GM23338 (cell line): Measurements from ENCODE around the gene PITRM1. TPM values are rescaled to one million over a fixed set of nuclear protein-coding genes. Genes with fewer than 3 reads are reported as not detected.

Source experiments
- ATAC-seq: fragments of 200-7000 bp; cut with Tn5 transposase; 3 replicates; pipeline ENCODE4 v1.9.1; 2020
- DNase-seq: peaks from one replicate; pipeline ENCODE4 v3.0.0-alpha.2; 2015; ENCODE audit warnings: low spot score
- H2AFZ ChIP-seq: fragments of 200-600 bp; sonication (generic); 2 replicates; pipeline ENCODE4 v1.8.0; 2016; ENCODE audit warnings: antibody characterized with exemption, mild to moderate bottlenecking, moderate library complexity
- H3F3A ChIP-seq: fragments of 200-600 bp; sonication (generic); replicated peaks from 2 replicates; pipeline ENCODE4 v1.8.0; 2017; ENCODE audit warnings: antibody characterized with exemption, mixed run types, low read depth
- H3K27ac ChIP-seq: fragments of 200-600 bp; sonication (generic); 2 replicates; pipeline ENCODE4 v1.6.1; 2016; ENCODE audit warnings: low read depth
- H3K27me3 ChIP-seq: fragments of 200-600 bp; sonication (generic); 2 replicates; pipeline ENCODE4 v1.8.0; 2016; ENCODE audit warnings: mild to moderate bottlenecking, mixed run types, moderate library complexity; ENCODE audit not compliant: insufficient read depth
- H3K36me3 ChIP-seq: fragments of 200-600 bp; sonication (generic); 2 replicates; pipeline ENCODE4 v1.8.0; 2016; ENCODE audit warnings: mild to moderate bottlenecking; ENCODE audit not compliant: insufficient read depth
- H3K4me1 ChIP-seq: fragments of 200-600 bp; sonication (generic); 2 replicates; pipeline ENCODE4 v1.8.0; 2016; ENCODE audit warnings: mild to moderate bottlenecking, moderate library complexity; ENCODE audit not compliant: insufficient read depth
- H3K4me2 ChIP-seq: fragments of 200-600 bp; sonication (generic); 2 replicates; pipeline ENCODE4 v1.7.1; 2017; ENCODE audit warnings: mixed run types
- H3K4me3 ChIP-seq: fragments of 200-600 bp; sonication (generic); 2 replicates; pipeline ENCODE4 v1.6.1; 2016; ENCODE audit warnings: mixed run types
- H3K79me2 ChIP-seq: fragments of 200-600 bp; sonication (generic); replicated peaks from 2 replicates; pipeline ENCODE4 v1.8.0; 2017; ENCODE audit warnings: mild to moderate bottlenecking; ENCODE audit not compliant: insufficient read depth
- H3K9me2 ChIP-seq: fragments of 200-600 bp; sonication (generic); 2 replicates; pipeline ENCODE4 v1.8.0; 2017; ENCODE audit not compliant: insufficient read depth
- H4K20me1 ChIP-seq: fragments of 200-600 bp; sonication (generic); replicated peaks from 2 replicates; pipeline ENCODE4 v1.8.0; 2017; ENCODE audit warnings: mild to moderate bottlenecking; ENCODE audit not compliant: insufficient read depth
- H3K27ac Mint-ChIP-seq: 2 replicates; pipeline ENCODE4 v1.8.0; 2020; ENCODE audit warnings: inconsistent platforms, mild to moderate bottlenecking, moderate library complexity, mixed read lengths
- H3K27me3 Mint-ChIP-seq: 3 replicates; pipeline ENCODE4 v1.8.0; 2022; ENCODE audit warnings: low read depth, mild to moderate bottlenecking, moderate library complexity, mixed read lengths, inconsistent platforms; ENCODE audit not compliant: insufficient read depth, poor library complexity
- H3K36me3 Mint-ChIP-seq: 3 replicates; pipeline ENCODE4 v1.8.0; 2021; ENCODE audit warnings: low read depth, mild to moderate bottlenecking, inconsistent platforms, moderate library complexity, mixed read lengths
- H3K4me1 Mint-ChIP-seq: 3 replicates; pipeline ENCODE4 v1.8.0; 2020; ENCODE audit warnings: mild to moderate bottlenecking, inconsistent platforms, mixed read lengths
- H3K4me3 Mint-ChIP-seq: 3 replicates; pipeline ENCODE4 v1.8.0; 2021; ENCODE audit warnings: moderate library complexity, mild to moderate bottlenecking, inconsistent platforms, mixed read lengths
- H3K9me3 Mint-ChIP-seq: 3 replicates; pipeline ENCODE4 v1.8.0; 2020; ENCODE audit warnings: moderate library complexity, mild to moderate bottlenecking, inconsistent platforms, mixed read lengths
- CREB1 ChIP-seq: fragments of 250-450 bp; sonication (Bioruptor Pico); IDR thresholded peaks from 2 replicates; pipeline ENCODE4 v1.5.0; 2020; ENCODE audit warnings: low read depth, mild to moderate bottlenecking, moderate library complexity
- EZH2phosphoT487 ChIP-seq: fragments of 200-600 bp; sonication (generic); IDR thresholded peaks from one replicate; pipeline ENCODE4 v1.8.1; 2018; ENCODE audit warnings: antibody characterized with exemption; ENCODE audit not compliant: unreplicated experiment
- JUNB ChIP-seq: IDR thresholded peaks from one replicate; pipeline ENCODE4 v1.6.1; 2016; ENCODE audit warnings: antibody characterized with exemption; ENCODE audit not compliant: unreplicated experiment
- NANOG ChIP-seq: IDR thresholded peaks from 2 replicates; pipeline ENCODE4 v1.6.1; 2016; ENCODE audit warnings: antibody characterized with exemption, borderline replicate concordance
- STAT1 ChIP-seq: IDR thresholded peaks from one replicate; pipeline ENCODE4 v1.6.1; 2016; ENCODE audit warnings: antibody characterized with exemption; ENCODE audit not compliant: unreplicated experiment
- ZNF114 ChIP-seq: fragments of 250-450 bp; sonication (Bioruptor Pico); IDR thresholded peaks from 2 replicates; pipeline ENCODE4 v1.5.0; 2020; ENCODE audit warnings: mild to moderate bottlenecking, moderate library complexity
- ZNF462 ChIP-seq: fragments of 250-450 bp; sonication (Bioruptor Pico); IDR thresholded peaks from 2 replicates; pipeline ENCODE4 v1.5.0; 2020; ENCODE audit warnings: mild to moderate bottlenecking, moderate library complexity
- polyA plus RNA-seq: library from polyadenylated mRNA; unstranded; fragments of >200 nt; fragmentation: Nextera tagmentation; extraction: Ambion mirVana; gene quantifications from 2 replicates; pipeline ENCODE4 v1.2.1, GENCODE V29; 2016
- total RNA-seq: library from RNA; depleted of rRNA; stranded (reverse); fragments of >200 nt; shearing (Covaris generic); gene quantifications from 2 replicates; pipeline ENCODE4 v1.2.3, GENCODE V29; 2014
- TF ChIP-seq, protein P1 (sequence below), 2 experiments: fragments of 200-600 bp in 1 of 2; sonication (generic) in 1 of 2; conservative IDR thresholded peaks; 2 replicates each; pipeline versions ENCODE4 v1.5.1 to v1.6.1; 2016 to 2017; ENCODE audit warnings: antibody characterized with exemption in 2 of 2, low read depth in 2 of 2, mild to moderate bottlenecking in 2 of 2, moderate library complexity in 1 of 2
- TF ChIP-seq, protein P2 (sequence below): IDR thresholded peaks from one replicate; pipeline ENCODE4 v1.6.1; 2018; ENCODE audit warnings: antibody characterized with exemption; ENCODE audit not compliant: unreplicated experiment

PITRM1 gene
- total and polyA plus RNA-seq, 2 experiments from 2014 or later, result 29.0 to 33.0 TPM

DNA sequence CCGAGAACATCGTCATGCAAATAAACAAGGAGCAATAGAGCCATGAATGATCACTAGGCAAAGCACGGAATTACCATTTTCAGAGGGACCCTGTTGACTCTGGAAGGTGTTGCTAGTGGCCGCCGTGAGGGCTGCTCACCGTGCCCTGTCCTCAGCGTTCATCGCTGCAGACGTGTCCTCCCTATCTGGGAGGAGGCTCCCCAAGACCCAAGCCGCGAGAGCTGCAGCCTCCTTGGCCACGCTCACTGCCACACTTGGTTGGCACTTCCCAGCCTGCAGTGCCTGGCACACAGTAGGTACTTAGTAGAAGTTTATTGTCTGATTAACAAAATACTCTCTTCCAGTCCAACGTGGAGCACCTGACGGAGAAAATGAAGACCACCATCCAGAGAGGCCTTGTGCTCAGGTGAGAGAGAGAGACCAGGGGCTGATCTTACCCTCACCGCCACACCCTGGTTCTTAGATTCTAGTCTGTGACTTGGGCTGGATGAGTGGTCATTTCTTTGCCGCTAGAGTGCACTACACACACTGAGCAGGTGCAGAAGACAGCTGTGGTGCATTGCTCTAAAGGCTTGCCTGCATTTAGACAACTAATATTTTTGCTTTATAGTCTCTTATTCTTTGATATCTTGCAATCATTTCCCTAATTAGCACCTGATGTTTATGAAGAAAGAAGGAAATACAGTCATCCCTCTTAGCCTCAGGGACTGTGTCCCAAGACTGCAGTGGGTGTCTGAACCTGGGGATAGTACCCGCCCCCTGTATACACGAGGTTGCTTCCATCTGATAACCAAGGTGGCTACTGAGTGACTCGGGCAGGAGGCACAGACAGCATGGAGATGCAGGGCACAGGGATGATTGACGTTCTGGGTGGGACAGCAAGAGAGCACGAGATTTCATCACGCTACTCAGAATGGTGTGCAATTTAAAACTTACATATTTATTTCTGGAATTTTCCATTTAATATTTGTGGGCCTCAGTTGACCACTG is 40.3 kb downstream of the PITRM1 start:
- Histone ChIP-seq H3K79me2 (no peaks in the 10 kb centered on the region), H4K20me1 (peaks cover 11% of the 10 kb centered on the region), H3K27ac (no peak overlapping the region), H3K4me3 (no peak overlapping the region), H3K4me2 (no peak overlapping the region), H3K36me3 (peaks cover 43% of the 10 kb centered on the region), H3K27me3 (no peaks in the 10 kb centered on the region), H3K9me2 (no peaks in the 10 kb centered on the region), H3F3A (no peaks in the 10 kb centered on the region; the same call in 1 of the 2 replicates), H2AFZ (no peak overlapping the region), H3K4me1 (no peaks in the 10 kb centered on the region)
- Mint-ChIP-seq H3K9me3 (no peaks in the 10 kb centered on the region), H3K27me3 (peaks cover 10% of the 10 kb centered on the region), H3K4me1 (no peaks in the 10 kb centered on the region), H3K4me3 (no peak overlapping the region), H3K27ac (peak overlapping the region; percentile 36; the same call in 1 of the 2 replicates), H3K36me3 (peaks cover 83% of the 10 kb centered on the region)
- TF ChIP-seq JUNB (no peak), EZH2phosphoT487 (no peak), CREB1 (CRISPR knock-in tag) (no peak), ZNF114 (no peak), NANOG (no peak), STAT1 (no peak), ZNF462 (CRISPR knock-in tag) (no peak)
- TF ChIP-seq, protein P1, sequence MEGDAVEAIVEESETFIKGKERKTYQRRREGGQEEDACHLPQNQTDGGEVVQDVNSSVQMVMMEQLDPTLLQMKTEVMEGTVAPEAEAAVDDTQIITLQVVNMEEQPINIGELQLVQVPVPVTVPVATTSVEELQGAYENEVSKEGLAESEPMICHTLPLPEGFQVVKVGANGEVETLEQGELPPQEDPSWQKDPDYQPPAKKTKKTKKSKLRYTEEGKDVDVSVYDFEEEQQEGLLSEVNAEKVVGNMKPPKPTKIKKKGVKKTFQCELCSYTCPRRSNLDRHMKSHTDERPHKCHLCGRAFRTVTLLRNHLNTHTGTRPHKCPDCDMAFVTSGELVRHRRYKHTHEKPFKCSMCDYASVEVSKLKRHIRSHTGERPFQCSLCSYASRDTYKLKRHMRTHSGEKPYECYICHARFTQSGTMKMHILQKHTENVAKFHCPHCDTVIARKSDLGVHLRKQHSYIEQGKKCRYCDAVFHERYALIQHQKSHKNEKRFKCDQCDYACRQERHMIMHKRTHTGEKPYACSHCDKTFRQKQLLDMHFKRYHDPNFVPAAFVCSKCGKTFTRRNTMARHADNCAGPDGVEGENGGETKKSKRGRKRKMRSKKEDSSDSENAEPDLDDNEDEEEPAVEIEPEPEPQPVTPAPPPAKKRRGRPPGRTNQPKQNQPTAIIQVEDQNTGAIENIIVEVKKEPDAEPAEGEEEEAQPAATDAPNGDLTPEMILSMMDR (conservative IDR thresholded peaks at IDR 0.05; ENCODE audit: low read depth in 2 of 2), result no peak
- TF ChIP-seq, protein P2, sequence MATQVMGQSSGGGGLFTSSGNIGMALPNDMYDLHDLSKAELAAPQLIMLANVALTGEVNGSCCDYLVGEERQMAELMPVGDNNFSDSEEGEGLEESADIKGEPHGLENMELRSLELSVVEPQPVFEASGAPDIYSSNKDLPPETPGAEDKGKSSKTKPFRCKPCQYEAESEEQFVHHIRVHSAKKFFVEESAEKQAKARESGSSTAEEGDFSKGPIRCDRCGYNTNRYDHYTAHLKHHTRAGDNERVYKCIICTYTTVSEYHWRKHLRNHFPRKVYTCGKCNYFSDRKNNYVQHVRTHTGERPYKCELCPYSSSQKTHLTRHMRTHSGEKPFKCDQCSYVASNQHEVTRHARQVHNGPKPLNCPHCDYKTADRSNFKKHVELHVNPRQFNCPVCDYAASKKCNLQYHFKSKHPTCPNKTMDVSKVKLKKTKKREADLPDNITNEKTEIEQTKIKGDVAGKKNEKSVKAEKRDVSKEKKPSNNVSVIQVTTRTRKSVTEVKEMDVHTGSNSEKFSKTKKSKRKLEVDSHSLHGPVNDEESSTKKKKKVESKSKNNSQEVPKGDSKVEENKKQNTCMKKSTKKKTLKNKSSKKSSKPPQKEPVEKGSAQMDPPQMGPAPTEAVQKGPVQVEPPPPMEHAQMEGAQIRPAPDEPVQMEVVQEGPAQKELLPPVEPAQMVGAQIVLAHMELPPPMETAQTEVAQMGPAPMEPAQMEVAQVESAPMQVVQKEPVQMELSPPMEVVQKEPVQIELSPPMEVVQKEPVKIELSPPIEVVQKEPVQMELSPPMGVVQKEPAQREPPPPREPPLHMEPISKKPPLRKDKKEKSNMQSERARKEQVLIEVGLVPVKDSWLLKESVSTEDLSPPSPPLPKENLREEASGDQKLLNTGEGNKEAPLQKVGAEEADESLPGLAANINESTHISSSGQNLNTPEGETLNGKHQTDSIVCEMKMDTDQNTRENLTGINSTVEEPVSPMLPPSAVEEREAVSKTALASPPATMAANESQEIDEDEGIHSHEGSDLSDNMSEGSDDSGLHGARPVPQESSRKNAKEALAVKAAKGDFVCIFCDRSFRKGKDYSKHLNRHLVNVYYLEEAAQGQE, result no peak
- DNase-seq (no peak), ATAC-seq (no peak)
